Erythroblast (primary cell): Measurements from ENCODE around the gene PURA.

ENCODE experiments used
- GATA1 ChIP-seq: IDR thresholded peaks from 2 replicates; pipeline ENCODE4 v1.6.1; 2011; ENCODE audit warnings: low read depth, mild to moderate bottlenecking, control low read depth, low read length, moderate library complexity
- POLR2A ChIP-seq: IDR thresholded peaks from 2 replicates; pipeline ENCODE4 v1.6.1; 2011; ENCODE audit warnings: mild to moderate bottlenecking, low read length

GRCh38 chr5:140153905-140154304 lies 40.0 kb downstream of the PURA start:
- TF ChIP-seq POLR2A, result no peak
- no peak for TF ChIP-seq GATA1
